Measurements from ENCODE around the gene MALAT1.
A peak's percentile ranks its signal among the peaks of the same experiment; 100 is the strongest.

Gene MALAT1

DNA sequence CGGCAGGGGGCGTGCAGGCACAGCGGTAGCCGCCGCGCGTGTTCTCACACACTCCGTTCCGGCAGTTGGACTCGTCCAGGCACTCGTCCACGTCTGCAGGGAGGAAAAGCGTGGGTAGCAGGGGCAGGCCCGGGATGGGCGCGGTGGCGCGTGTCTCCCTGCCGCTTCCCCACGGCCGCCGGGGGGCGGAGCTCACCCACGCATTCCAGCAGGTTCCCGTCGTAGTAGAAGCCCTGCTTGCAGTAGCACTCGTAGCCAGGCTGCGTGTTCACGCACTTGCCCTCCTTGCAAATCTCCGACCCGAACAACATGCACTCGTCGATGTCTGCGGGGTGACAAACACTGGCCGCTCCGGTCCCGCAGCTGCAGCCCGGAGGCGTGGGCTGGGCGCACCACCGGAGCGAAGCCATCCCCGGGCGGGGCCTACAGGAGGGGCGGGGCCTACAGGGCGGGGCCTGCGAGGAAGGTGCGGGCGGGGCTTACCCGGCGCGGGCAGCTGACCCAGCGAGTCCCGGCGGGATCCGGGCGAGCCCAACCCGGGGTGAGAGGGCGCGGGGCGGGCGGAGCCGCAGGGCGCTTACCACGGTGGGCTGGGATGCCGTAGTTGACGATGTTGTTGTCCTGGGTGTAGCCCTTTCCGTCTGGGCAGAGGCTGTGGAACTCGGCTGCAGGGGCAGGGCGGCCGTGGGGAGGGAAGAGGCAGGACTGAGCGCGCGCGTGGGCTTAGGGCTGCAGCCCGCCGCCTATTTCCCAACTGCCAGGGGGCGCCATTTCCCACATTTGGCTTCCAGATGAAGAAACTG is 41.6 kb downstream of the MALAT1 start:
- peak; percentile 81 to 96 for DNase-seq

GRCh38 chr11:65541093-65541982 is 42.5 kb downstream of the MALAT1 start:
- no peak for DNase-seq

DNA sequence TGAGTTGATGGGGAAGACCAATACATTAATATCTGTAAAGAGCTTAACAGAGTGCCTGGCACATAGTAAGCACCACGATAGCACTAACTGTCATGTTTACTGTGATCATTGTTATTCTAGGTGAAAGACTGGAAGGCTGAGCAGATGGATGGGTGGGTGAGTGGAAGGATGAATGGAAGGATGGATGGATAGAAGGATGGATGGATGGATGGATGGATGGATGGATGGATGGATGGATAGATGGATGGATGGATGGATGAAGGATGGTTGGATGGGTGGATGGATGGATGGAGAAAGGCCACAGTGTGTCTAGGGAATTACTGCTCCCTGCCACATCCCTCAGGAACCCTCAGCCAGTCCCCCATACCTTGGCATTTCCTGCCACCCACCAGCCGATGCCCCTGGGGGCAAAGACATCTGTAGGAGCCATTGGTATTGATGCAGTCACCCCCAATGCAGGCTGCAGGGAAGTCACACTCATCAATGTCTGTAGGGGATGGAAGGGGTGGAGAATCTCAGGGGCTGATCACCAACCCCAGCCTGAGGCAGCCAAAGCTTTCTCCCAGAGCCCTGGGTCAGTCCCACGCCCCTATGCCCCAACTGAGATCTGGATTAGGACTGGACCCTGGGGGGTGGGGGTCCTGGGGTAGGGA is 44.0 kb downstream of the MALAT1 start:
- no peak for DNase-seq

DNA sequence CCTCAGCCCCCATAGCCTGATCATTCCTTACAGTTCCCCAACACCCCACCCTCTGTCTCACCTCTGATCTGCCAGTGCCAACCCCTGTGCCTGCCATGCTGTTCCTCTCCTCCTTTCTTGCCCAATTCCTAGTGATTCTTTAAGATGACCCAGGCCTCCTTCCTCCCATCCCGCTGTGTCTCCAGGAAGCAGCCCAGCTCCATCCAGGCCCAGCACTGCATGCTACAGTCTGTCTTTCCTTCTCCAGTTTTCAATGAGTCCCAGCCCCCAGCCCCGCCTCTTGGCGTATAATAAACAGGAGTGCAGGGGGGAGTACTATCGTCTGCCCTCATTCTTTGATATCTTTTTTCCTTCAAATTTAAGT is 47.0 kb downstream of the MALAT1 start:
- no peak for DNase-seq

GRCh38 chr11:65546217-65546958 is 47.5 kb downstream of the MALAT1 start:
- DNase-seq, result peak; percentile 67 to 93

DNA sequence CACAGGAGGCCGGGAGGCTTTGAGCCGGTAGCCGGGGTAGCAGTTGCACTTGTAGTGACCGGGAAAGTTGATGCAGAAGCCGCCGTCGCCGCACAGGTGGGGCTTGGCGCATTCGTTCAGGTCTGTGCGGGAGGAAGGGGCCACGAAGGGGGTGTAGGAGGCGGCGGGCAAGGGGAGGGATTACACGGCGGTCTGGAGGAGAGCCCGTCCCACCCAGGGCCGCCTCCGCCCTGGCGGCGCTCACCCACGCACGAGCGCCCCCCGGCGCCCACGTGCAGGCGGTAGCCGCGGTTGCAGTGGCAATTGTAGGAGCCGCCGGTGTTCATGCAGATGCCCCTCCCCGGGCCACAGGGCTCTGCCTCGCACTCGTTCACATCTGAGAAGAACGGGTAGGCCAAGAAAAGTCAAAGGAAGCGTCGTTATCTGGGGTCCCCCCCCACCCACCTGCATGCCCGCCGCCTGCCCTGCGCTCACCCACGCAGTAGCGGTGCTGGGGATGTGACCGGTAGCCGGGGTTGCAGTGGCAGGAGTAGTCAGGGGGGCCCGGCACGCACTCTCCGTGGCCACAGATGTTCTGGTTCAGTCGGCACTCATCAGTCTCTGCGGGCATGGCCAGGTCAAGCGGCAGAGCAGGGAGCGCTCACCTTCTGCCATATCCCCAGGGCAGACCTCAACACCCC is 48.7 kb downstream of the MALAT1 start:
- DNase-seq, result no peak

- no peak for DNase-seq
These were observed 49.5 kb downstream of the MALAT1 start for GRCh38 chr11:65548395-65548794.

- no peak for DNase-seq
These were observed 50.3 kb downstream of the MALAT1 start for GRCh38 chr11:65549096-65549495.

- DNase-seq, result peak in 1 of 2 donors; percentile 22
These were observed 52.9 kb downstream of the MALAT1 start for GRCh38 chr11:65551572-65552387.

GRCh38 chr11:65552388-65552951 is 53.6 kb downstream of the MALAT1 start:
- no peak for DNase-seq

- DNase-seq, result peak in 1 of 2 donors; percentile 79
These were observed 54.6 kb downstream of the MALAT1 start for GRCh38 chr11:65553301-65554001.

GRCh38 chr11:65554057-65554818 is 55.4 kb downstream of the MALAT1 start:
- DNase-seq, result no peak

DNA sequence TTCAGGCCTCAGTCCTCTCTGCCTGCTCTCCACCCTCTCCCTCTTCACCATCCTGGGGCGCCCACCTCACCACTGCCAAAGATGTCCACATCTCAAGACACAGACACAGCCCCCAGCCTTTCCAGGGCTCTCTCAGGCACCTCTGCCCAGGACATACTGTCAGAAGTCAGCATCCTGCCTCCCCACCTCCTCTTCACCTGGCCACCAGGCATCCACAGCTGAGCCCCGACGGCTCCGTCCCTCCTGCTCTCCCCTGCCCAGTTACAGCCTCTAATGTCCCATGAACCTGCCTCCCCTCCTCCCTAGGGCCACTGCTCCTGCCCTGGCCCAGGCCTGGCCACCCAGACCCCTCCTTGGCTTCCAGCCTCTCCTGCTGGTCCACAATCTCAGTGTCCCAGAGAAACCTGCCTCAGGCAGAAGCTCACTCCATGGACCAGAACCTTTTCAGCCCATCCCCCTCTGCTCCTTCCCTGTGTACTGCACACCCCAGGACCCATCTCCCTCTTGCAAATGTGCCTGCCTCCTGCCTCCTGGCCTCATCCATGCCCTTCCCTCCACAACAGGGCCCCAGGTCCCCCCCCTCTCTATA is 56.1 kb downstream of the MALAT1 start:
- DNase-seq, result no peak

GRCh38 chr11:65555693-65556231 is 56.9 kb downstream of the MALAT1 start:
- peak in 1 of 2 donors; percentile 16 for DNase-seq
